Brain microvascular endothelial cell (primary cell): ENCODE results near the gene MAML3.

ENCODE experiments used
- DNase-seq: peaks from one replicate; pipeline ENCODE4 v3.0.0-alpha.2; 2020
- H3K27ac ChIP-seq: fragments of 250-450 bp; sonication (Bioruptor Pico); 2 replicates; pipeline ENCODE4 v1.5.1; 2020; ENCODE audit warnings: mild to moderate bottlenecking, moderate library complexity
- H3K27me3 ChIP-seq: fragments of 250-450 bp; sonication (Bioruptor Pico); replicated peaks from 2 replicates; pipeline ENCODE4 v1.5.1; 2020; ENCODE audit warnings: mild to moderate bottlenecking
- H3K36me3 ChIP-seq: fragments of 250-450 bp; sonication (Bioruptor Pico); replicated peaks from 2 replicates; pipeline ENCODE4 v1.5.1; 2020; ENCODE audit warnings: mild to moderate bottlenecking
- H3K4me3 ChIP-seq: 2 replicates; pipeline ENCODE4 v1.5.1; 2011; ENCODE audit warnings: low read depth, mild to moderate bottlenecking, control low read depth, low read length, moderate library complexity
- CTCF ChIP-seq: IDR thresholded peaks from 2 replicates; pipeline ENCODE4 v1.5.1; 2011; ENCODE audit warnings: low read depth, mild to moderate bottlenecking, moderate library complexity, low read length, control low read depth, inconsistent platforms; ENCODE audit errors: missing control alignments
- in situ Hi-C: cut with HindIII; loops from 2 replicates; pipeline ENCODE4 v1.10.0; 2017; ENCODE audit warnings: low sequenced_read_pairs, low pct_ligation_motif_present

MAML3 gene

DNA sequence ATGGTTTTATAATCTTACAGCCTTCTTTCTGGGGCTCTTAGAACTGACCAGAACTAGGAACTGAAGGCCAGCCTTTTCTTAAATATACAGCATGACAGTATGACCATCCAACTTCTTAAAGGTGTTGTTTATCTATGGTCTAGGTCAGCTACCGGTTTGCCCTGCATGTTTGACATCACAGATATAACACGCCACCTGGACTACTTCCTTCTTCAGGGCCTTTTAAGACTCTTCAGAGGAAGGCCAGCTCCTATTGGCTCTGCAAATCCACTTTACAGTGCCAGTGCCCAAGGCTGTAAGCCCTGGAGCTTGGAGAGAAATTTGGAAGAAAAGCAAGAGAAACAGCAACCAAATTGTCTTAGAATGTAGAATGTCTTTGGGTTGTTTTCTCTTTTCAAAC is 302.9 kb downstream of the MAML3 start:
- no peaks in the 10 kb centered on the region for H3K27me3 ChIP-seq
- DNase-seq = no peak
- no peaks in the 10 kb centered on the region for H3K36me3 ChIP-seq
- no peak overlapping the region for H3K4me3 ChIP-seq
- TF ChIP-seq CTCF = no peak
- in situ Hi-C loops = no loop called here
- no peak overlapping the region for H3K27ac ChIP-seq

- Histone ChIP-seq H3K4me3 (no peak overlapping the region), H3K27ac (no peak overlapping the region), H3K27me3 (no peaks in the 10 kb centered on the region), H3K36me3 (no peaks in the 10 kb centered on the region)
- TF ChIP-seq CTCF = no peak
- in situ Hi-C loops = no loop called here
- no peak for DNase-seq
Observed at GRCh38 chr4:139849219-139849618, 304.8 kb downstream of the MAML3 start.

GRCh38 chr4:139848028-139848427 is 306.0 kb downstream of the MAML3 start:
- H3K36me3 ChIP-seq = no peaks in the 10 kb centered on the region
- no peak for TF ChIP-seq CTCF
- H3K4me3 ChIP-seq = no peak overlapping the region
- no peak overlapping the region for H3K27ac ChIP-seq
- no peaks in the 10 kb centered on the region for H3K27me3 ChIP-seq
- in situ Hi-C loops = no loop called here
- no peak for DNase-seq

GRCh38 chr4:139847602-139848001 is 306.4 kb downstream of the MAML3 start:
- DNase-seq = no peak
- no peak overlapping the region for H3K4me3 ChIP-seq
- in situ Hi-C loops = no loop called here
- H3K27ac ChIP-seq = no peak overlapping the region
- no peaks in the 10 kb centered on the region for H3K27me3 ChIP-seq
- H3K36me3 ChIP-seq = no peaks in the 10 kb centered on the region
- TF ChIP-seq CTCF = no peak

DNA sequence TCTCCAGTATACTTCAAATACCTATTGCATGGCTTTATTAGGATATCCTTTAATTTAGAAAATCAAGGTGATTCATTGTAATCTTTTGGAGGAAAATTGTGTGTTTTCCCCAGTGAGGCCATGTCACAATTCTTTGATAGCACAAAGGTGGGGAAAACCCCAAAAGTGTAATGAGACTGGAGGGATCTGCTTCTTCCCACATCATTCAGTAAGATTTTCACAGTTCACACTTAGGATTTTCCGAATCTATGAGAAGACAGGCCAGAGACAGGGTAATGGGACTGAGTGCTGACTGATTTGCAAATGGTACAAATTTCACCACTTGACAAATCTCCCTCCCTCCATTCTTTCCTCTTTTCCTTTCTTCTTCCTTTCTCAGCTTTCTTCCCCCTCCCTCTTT is 307.2 kb downstream of the MAML3 start:
- H3K4me3 ChIP-seq = no peak overlapping the region
- no peak for DNase-seq
- H3K27ac ChIP-seq = no peak overlapping the region
- TF ChIP-seq CTCF = no peak
- no peaks in the 10 kb centered on the region for H3K27me3 ChIP-seq
- no peaks in the 10 kb centered on the region for H3K36me3 ChIP-seq
- in situ Hi-C loops = no loop called here

DNA sequence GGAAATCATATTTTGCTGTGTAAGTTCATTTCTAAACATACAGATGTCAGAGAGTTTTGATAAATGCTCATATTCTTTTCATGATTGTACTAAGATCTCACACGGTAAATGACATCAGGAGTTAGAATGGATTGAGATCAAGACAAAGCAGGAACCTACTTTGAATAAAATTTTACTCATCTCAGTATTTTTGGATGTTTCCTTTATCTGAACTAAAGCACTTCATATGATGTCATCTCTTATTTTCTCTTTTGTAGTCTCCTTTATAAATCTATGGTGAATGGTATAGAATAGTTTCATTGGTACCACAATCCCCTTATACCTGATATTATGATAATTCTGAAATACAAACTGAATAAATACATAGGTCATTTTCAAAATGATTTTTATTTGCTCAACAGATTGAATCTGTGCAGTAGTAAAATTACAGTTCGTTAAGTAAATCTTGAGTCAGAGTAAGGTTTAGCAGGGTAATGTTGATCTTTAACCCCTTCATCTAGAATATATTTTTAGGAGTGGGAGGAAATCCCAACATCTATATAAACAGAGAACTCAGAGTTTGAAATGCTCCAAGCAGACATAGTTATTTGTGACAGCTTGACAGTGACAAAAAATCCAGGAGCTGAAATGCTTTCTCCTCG is 308.4 kb downstream of the MAML3 start:
- Histone ChIP-seq H3K36me3 (no peaks in the 10 kb centered on the region), H3K27ac (no peak overlapping the region), H3K4me3 (no peak overlapping the region), H3K27me3 (no peaks in the 10 kb centered on the region)
- no peak for TF ChIP-seq CTCF
- no peak for DNase-seq
- in situ Hi-C loops = no loop called here
